ENCODE data around the gene PCYT2. TPM values are rescaled to one million over a fixed set of nuclear protein-coding genes. Genes with fewer than 3 reads are reported as not detected.

Gene PCYT2
- total and polyA plus RNA-seq, 3 experiments from 2014 or later, result 30.3 to 35.7 (median 31.6) TPM

DNA sequence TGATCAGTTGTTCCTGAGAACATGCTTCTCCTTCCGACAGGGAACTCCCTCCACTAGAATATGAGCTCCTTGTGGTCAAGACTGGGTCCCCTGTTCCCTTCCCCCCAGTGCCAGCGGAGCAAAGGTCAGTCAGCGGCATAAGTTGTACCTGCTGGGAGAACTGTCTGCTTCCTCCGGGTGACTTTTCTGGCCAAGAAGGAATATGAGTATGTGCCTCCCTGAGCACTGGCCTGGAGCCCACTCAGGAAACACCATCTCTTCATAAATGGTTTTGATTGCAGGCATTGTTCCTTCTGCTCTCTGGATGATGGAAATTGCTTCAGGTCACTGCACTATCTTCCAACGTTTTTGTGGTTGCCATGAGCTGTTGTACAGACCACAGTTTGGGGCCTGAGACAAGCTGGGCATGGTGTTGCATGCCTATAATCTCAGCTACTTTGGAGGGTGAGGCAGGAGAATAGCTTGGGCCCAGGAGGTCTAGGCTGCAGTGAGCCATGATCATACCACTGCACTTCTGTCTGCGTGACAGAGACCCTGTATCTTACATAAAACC lies 48.0 kb downstream of the PCYT2 start:
- ChIA-PET CTCF (interaction anchor here (1.3 kb wide), 1 partner anchor 96 kb away, joined by 3 read pairs; no protein-coding TSS in a partner anchor), POLR2A (no interaction called here)
- Mint-ChIP-seq H3K27me3 (peaks cover 0 to 8% of the 10 kb centered on the region in 2 donors), H3K4me1 (peaks cover 36 to 71% (median 39%) of the 10 kb centered on the region in 3 donors), H3K27ac (peak overlapping the region; percentile 54 to 98 (median 78)), H3K4me3 (peak overlapping the region; percentile 28 to 88 (median 58)), H3K36me3 (peaks cover 0 to 40% (median 0%) of the 10 kb centered on the region in 3 donors), H3K9me3 (no peaks in the 10 kb centered on the region)
- Histone ChIP-seq H3K27ac (ENCODE audit: low read depth, low read length) (no peak overlapping the region), H3K4me3 (ENCODE audit: low read length) (no peak overlapping the region), H3K4me1 (ENCODE audit: insufficient read depth, low read length) (peaks cover 45% of the 10 kb centered on the region), H3K36me3 (ENCODE audit: insufficient read depth, low read length) (peaks cover 10% of the 10 kb centered on the region), H3K27me3 (ENCODE audit: insufficient read depth, low read length, poor library complexity, severe bottlenecking) (no peaks in the 10 kb centered on the region), H3K9me3 (ENCODE audit: low read length) (no peaks in the 10 kb centered on the region)
- no peak for DNase-seq

DNA sequence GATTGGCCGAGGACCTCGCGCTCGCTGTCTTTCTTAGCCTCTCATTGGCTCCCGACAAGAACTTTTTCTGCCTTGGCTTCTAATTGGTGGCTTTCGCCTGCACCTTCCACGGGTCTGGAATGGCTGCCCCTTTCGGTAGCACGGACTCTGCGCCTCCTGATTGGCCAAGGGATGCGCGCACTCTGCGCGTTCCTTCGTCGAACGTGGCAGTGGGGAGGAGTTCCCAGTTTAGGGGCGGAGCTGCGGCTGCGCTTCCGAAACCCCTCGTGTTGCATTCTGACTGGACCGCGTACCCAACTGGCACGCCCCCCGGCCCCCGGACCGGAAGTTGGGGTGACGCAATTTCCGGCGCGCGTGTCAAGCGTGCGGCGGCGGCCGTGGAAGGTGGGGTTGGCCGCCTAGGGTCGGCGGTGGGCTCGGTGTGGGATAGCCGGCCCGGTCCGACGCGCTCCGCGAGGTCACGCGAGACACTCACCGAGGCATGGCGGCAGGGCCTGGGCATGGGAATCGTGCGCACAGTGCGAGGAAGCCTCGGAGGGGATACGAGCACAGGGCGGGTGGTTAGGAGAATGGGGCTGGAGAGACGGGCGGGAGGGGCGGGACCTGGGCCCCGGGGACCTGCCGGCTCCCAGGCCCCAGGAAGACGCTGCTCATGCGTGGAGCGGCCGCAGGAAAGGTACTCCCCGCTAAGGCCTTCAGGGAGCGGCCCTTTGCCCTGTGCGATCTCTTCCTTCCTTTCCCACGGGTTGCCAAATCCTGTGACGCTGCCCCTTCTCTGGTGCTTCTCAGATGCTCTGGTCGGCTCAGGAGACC lies 50.2 kb downstream of the PCYT2 start:
- Mint-ChIP-seq H3K4me3 (peak overlapping the region; percentile 86 to 94 (median 91)), H3K27ac (peak overlapping the region; percentile 95 to 99 (median 98)), H3K9me3 (no peaks in the 10 kb centered on the region), H3K36me3 (peaks cover 0 to 40% (median 0%) of the 10 kb centered on the region in 3 donors), H3K27me3 (peaks cover 0 to 8% of the 10 kb centered on the region in 2 donors), H3K4me1 (peaks cover 25 to 63% (median 34%) of the 10 kb centered on the region in 3 donors)
- DNase-seq, result peak; percentile 98 to 100 (median 99)
- Histone ChIP-seq H3K4me3 (ENCODE audit: low read length) (peak overlapping the region; percentile 85), H3K36me3 (ENCODE audit: insufficient read depth, low read length) (peaks cover 14% of the 10 kb centered on the region), H3K27ac (ENCODE audit: low read depth, low read length) (peak overlapping the region; percentile 97), H3K9me3 (ENCODE audit: low read length) (no peaks in the 10 kb centered on the region), H3K4me1 (ENCODE audit: insufficient read depth, low read length) (peaks cover 32% of the 10 kb centered on the region), H3K27me3 (ENCODE audit: insufficient read depth, low read length, poor library complexity, severe bottlenecking) (no peaks in the 10 kb centered on the region)
- POLR2A ChIA-PET, result interaction anchor here (0.7 to 2.6 kb wide), 6 partner anchors 10 to 177 kb away, joined by 3 to 32 read pairs (median 4); partner anchors contain the start of genes ALYREF, ANAPC11, ARHGDIA and ARL16
- CTCF ChIA-PET, result interaction anchor here (1.1 to 1.2 kb wide), 2 partner anchors 9 to 309 kb away, joined by 3 to 5 read pairs; partner anchors contain the start of gene FAAP100

DNA sequence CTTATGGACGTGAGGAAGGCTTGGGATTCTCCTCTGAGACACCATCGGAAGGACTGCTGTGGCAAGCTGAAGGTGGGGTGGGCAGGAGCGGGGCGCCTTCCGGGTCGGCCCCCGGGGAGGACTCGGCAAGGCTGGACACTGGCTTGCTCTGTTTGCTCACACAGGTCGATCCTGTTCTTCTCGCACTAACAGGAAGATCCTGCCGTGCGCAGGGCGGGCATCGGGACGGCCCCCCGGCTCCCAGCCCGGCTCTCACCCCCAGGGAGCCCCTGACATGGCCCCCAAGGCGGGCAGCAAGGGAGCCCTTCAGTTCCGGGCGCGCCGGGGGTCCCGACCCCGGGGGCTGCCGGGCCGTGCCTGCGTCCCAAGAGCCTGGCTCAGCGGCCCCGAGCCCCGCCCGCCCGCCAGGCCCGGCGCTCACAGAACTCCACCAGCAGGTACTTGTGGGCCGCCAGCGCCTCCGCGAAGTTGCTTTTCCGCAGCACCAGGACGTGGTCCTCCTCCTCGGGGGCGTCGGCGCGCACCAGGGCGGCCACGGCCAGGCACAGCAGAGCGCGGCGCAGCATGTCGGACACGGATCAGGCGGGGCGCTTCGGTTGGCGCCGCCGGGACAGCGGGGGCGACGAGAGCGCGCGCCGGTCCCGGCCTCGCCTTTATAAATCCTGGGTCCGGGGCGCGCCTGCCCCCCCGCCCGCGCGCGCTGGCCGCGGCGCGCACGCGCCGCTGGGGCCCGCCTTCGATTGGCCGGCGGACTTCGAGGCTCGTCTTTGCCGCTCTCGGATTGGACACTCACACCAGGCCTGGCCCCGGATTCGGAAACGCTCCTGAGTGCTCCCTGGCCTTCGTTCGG lies 51.1 kb downstream of the PCYT2 start, which contains the start of gene P4HB:
Gene P4HB (minus strand): TSS at position 630 of the 850 bp plus-strand sequence. CDS start 64 bp downstream, at position 566.
- ChIA-PET POLR2A (interaction anchor here (1.0 to 2.6 kb wide), 8 partner anchors 8 to 176 kb away, joined by 3 to 32 read pairs (median 6); partner anchors contain the start of genes ARHGDIA, ARL16, HGS and MCRIP1), CTCF (interaction anchor here (1.0 to 1.5 kb wide), 3 partner anchors 9 to 158 kb away, joined by 3 to 5 read pairs (median 3); no protein-coding TSS in a partner anchor)
- Mint-ChIP-seq H3K4me3 (peak within 1 kb of the TSS; percentile 91 to 96 (median 93)), H3K4me1 (peaks cover 27 to 63% (median 39%) of the 10 kb centered on the region in 3 donors), H3K27me3 (peaks cover 0 to 8% of the 10 kb centered on the region in 2 donors), H3K27ac (peak within 1 kb of the TSS; percentile 95 to 99 (median 98)), H3K36me3 (peaks cover 0 to 47% (median 0%) of the 10 kb centered on the region in 3 donors), H3K9me3 (no peaks in the 10 kb centered on the region)
- peak within 1 kb of the TSS; percentile 85 for H3K4me3 ChIP-seq (ENCODE audit: low read length)
- H3K27me3 ChIP-seq (ENCODE audit: insufficient read depth, low read length, poor library complexity, severe bottlenecking), result no peaks in the 10 kb centered on the region
- peaks cover 30% of the 10 kb centered on the region for H3K4me1 ChIP-seq (ENCODE audit: insufficient read depth, low read length)
- peak in 1 of 5 donors; percentile 97 for DNase-seq
- H3K9me3 ChIP-seq (ENCODE audit: low read length), result no peaks in the 10 kb centered on the region
- peaks cover 16% of the 10 kb centered on the region for H3K36me3 ChIP-seq (ENCODE audit: insufficient read depth, low read length)
- peak within 1 kb of the TSS; percentile 97 for H3K27ac ChIP-seq (ENCODE audit: low read depth, low read length)

DNA sequence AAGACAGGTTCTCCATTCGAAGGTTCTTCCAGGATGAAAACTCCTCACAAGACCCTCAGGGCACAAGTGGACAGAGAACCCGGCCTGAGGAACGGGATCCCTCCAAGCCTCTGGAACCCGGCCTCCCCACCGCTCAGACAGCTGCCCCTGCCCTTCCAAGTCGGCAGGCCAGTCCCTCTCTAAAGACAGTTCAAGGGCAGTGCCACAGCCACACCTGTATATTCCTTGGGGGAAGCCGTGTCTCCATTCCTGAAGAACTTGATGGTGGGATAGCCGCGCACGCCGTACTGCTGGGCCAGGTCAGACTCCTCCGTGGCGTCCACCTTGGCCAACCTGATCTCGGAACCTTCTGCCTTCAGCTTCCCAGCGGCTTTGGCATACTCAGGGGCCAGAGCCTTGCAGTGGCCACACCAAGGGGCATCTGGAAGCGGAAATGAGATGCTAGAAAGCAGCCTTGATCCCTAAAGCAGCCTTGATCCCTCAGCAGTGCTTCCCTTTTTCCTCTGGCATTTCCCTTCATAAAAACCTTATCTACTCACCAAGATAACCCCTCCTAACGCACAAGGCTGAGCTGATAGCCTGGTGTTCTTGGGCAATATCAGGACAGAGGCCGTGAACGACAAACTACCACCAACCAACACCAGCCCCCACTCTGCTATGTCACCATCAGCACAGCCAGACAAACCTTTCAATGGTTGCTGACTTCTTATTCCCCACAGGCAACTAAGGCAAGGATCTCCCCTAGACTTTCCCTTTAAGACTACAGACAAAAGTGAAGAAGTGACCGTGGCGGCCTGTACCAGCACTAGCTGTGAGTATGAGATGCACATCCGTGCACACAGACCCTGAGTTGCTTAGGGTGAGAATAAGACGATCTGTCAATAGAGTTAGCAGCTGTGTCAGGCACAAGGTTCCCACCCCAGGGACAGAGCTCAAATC lies 52.0 kb downstream of the PCYT2 start:
- Histone ChIP-seq H3K36me3 (ENCODE audit: insufficient read depth, low read length) (peaks cover 25% of the 10 kb centered on the region), H3K4me1 (ENCODE audit: insufficient read depth, low read length) (peaks cover 30% of the 10 kb centered on the region), H3K27me3 (ENCODE audit: insufficient read depth, low read length, poor library complexity, severe bottlenecking) (no peaks in the 10 kb centered on the region), H3K9me3 (ENCODE audit: low read length) (no peaks in the 10 kb centered on the region), H3K27ac (ENCODE audit: low read depth, low read length) (peak overlapping the region; percentile 73), H3K4me3 (ENCODE audit: low read length) (peak overlapping the region; percentile 60)
- H3K4me3 Mint-ChIP-seq, result peak overlapping the region; percentile 84 to 96 (median 93)
- DNase-seq, result no peak
- POLR2A ChIA-PET, result interaction anchor here (0.5 to 1.4 kb wide), 5 partner anchors 8 to 28 kb away, joined by 3 to 7 read pairs (median 5); partner anchors contain the start of gene MCRIP1
- peak overlapping the region; percentile 50 to 96 (median 94) for H3K27ac Mint-ChIP-seq
- peaks cover 0 to 8% of the 10 kb centered on the region in 2 donors for H3K27me3 Mint-ChIP-seq
- CTCF ChIA-PET, result interaction anchor here (0.6 to 1.5 kb wide), 4 partner anchors 10 to 157 kb away, joined by 3 read pairs; no protein-coding TSS in a partner anchor
- peaks cover 27 to 63% (median 39%) of the 10 kb centered on the region in 3 donors for H3K4me1 Mint-ChIP-seq
- peaks cover 0 to 55% (median 0%) of the 10 kb centered on the region in 3 donors for H3K36me3 Mint-ChIP-seq
- no peaks in the 10 kb centered on the region for H3K9me3 Mint-ChIP-seq

DNA sequence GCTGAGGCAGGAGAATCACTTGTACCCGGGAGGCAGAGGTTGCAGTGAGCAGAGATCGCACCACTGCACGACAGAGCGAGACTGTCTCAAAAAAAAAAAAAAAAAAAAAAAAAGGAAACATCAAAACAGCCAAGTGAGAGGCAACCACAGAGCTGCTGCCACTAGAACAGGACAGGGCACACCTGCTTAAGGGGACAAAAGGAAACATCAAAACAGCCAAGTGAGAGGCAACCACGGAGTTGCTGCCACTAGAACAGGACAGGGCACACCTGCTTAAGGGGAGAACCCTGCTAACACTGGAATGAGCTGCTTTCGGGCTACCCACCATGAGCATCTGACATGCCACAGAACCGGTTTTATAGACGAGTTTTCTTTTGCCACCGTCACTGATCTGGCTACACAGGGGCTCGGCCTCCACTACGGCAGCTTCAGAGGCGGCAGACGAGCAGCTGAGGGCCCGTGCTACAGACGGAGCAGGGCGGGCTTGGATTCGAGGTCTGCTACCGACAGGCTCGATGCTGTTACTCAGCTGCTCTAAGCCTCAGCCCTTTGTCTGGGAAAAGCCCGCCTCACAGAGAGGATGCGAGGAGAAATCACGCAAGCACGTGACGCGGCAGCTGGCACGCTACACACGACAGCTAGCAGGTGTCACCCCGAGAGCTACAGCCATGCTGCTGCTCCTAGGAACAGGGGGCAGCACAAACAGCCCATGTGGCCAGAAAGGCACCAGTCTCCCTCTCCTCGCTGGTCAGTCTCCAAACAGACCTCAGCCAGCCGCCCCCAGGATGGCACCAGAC lies 52.8 kb downstream of the PCYT2 start:
- peaks cover 30% of the 10 kb centered on the region for H3K4me1 ChIP-seq (ENCODE audit: insufficient read depth, low read length)
- Mint-ChIP-seq H3K9me3 (no peaks in the 10 kb centered on the region), H3K27me3 (peaks cover 0 to 8% of the 10 kb centered on the region in 2 donors), H3K4me1 (peaks cover 23 to 55% (median 35%) of the 10 kb centered on the region in 3 donors), H3K27ac (peak overlapping the region in 2 of 8 donors; percentile 9 to 95), H3K36me3 (peaks cover 0 to 60% (median 0%) of the 10 kb centered on the region in 3 donors), H3K4me3 (peak overlapping the region; percentile 32 to 96 (median 66))
- no peaks in the 10 kb centered on the region for H3K27me3 ChIP-seq (ENCODE audit: insufficient read depth, low read length, poor library complexity, severe bottlenecking)
- H3K4me3 ChIP-seq (ENCODE audit: low read length), result peak overlapping the region; percentile 60
- peaks cover 28% of the 10 kb centered on the region for H3K36me3 ChIP-seq (ENCODE audit: insufficient read depth, low read length)
- H3K9me3 ChIP-seq (ENCODE audit: low read length), result no peaks in the 10 kb centered on the region
- DNase-seq, result no peak
- POLR2A ChIA-PET, result interaction anchor here (0.5 to 1.2 kb wide), 2 partner anchors 15 to 28 kb away, joined by 3 to 5 read pairs; no protein-coding TSS in a partner anchor
- CTCF ChIA-PET, result interaction anchor here (1.2 to 1.5 kb wide), 2 partner anchors 11 to 156 kb away, joined by 3 read pairs; no protein-coding TSS in a partner anchor
- H3K27ac ChIP-seq (ENCODE audit: low read depth, low read length), result peak overlapping the region; percentile 73
